ENCODE measurements around the gene ACAA1. TPM values are rescaled to one million over a fixed set of nuclear protein-coding genes. Genes with fewer than 3 reads are reported as not detected.
"Not testable (repeated sequence)": the region's sequence is repeated elsewhere in the genome, so short reads cannot be mapped to it uniquely, and the experiment has no call there.

The ACAA1 gene
- total RNA-seq, 2 donors from 2014 or later = 177 to 186 TPM

GRCh38 chr3:38138349-38139190 is 1.6 kb upstream of the ACAA1 start, which contains the start of gene MYD88:
Gene MYD88 (plus strand): TSS chr3:38138661. CDS start chr3:38138701, 40 bp downstream.
- intact Hi-C loops (cut with DNase I, micrococcal nuclease) = no loop called here
- ATAC-seq = peak; percentile 62
- DNase-seq = peak; percentile 88 to 96

- DNase-seq (peak in 1 of 2 donors; percentile 47), ATAC-seq (peak; percentile 9)
- intact Hi-C loops (cut with DNase I, micrococcal nuclease) = no loop called here
These were observed 855 bp upstream of the ACAA1 start for GRCh38 chr3:38137615-38138348.

GRCh38 chr3:38136393-38136776 is 542 bp downstream of the ACAA1 start:
- peak in 1 of 2 donors; percentile 38 for DNase-seq
- intact Hi-C loops (cut with DNase I, micrococcal nuclease) = no loop called here
- ATAC-seq = no peak

GRCh38 chr3:38135621-38136277 is 1.2 kb downstream of the ACAA1 start:
- DNase-seq = peak in 1 of 2 donors; percentile 19
- intact Hi-C loops (cut with DNase I, micrococcal nuclease); ATAC-seq: not testable (repeated sequence)

GRCh38 chr3:38134517-38135143 is 2.3 kb downstream of the ACAA1 start:
- intact Hi-C loops (cut with DNase I, micrococcal nuclease); ATAC-seq: not testable (repeated sequence)
- DNase-seq = peak in 1 of 2 donors; percentile 17

GRCh38 chr3:38133557-38134405 is 3.1 kb downstream of the ACAA1 start:
- DNase-seq (peak in 1 of 2 donors; percentile 45), ATAC-seq (peak; percentile 20)
- intact Hi-C loops (cut with DNase I, micrococcal nuclease) = no loop called here

- ATAC-seq (no peak), DNase-seq (peak in 1 of 2 donors; percentile 15)
- intact Hi-C loops (cut with DNase I, micrococcal nuclease) = no loop called here
These were observed 3.7 kb downstream of the ACAA1 start for GRCh38 chr3:38133209-38133556.

GRCh38 chr3:38131621-38132369 is 5.1 kb downstream of the ACAA1 start:
- intact Hi-C loops (cut with DNase I, micrococcal nuclease) = no loop called here
- DNase-seq (peak; percentile 26 to 52), ATAC-seq (no peak)

- intact Hi-C loops (cut with DNase I, micrococcal nuclease) = no loop called here
- ATAC-seq = peak; percentile 77
- DNase-seq = peak; percentile 37 to 38
These were observed 6.3 kb downstream of the ACAA1 start for GRCh38 chr3:38130631-38131065.

GRCh38 chr3:38129058-38129457 is 7.9 kb downstream of the ACAA1 start:
- intact Hi-C loops (cut with DNase I, micrococcal nuclease) = no loop called here
- ATAC-seq (no peak), DNase-seq (peak in 1 of 2 donors; percentile 18)

GRCh38 chr3:38128303-38128655 is 8.6 kb downstream of the ACAA1 start:
- no peak for DNase-seq
- intact Hi-C loops (cut with DNase I, micrococcal nuclease) = no loop called here
- no peak for ATAC-seq

- intact Hi-C loops (cut with DNase I, micrococcal nuclease) = no loop called here
- ATAC-seq (no peak), DNase-seq (no peak)
These were observed 9.2 kb downstream of the ACAA1 start for GRCh38 chr3:38127611-38128302.

- intact Hi-C loops (cut with DNase I, micrococcal nuclease) = no loop called here
- DNase-seq (no peak), ATAC-seq (no peak)
These were observed 10.6 kb downstream of the ACAA1 start for GRCh38 chr3:38126121-38126892.

- ATAC-seq = no peak
- no peak for DNase-seq
- intact Hi-C loops (cut with DNase I, micrococcal nuclease) = no loop called here
These were observed 11.4 kb downstream of the ACAA1 start for GRCh38 chr3:38125305-38126120.

- ATAC-seq = peak; percentile 31
- no peak for DNase-seq
- intact Hi-C loops (cut with DNase I, micrococcal nuclease) = no loop called here
These were observed 12.4 kb downstream of the ACAA1 start for GRCh38 chr3:38124324-38125122.
